Measurements from ENCODE around the gene ALX4.

Gene ALX4

GRCh38 chr11:44243086-44243485 is 66.9 kb downstream of the ALX4 start:
- FAIRE-seq = no peak

- no peak for FAIRE-seq
Measured at GRCh38 chr11:44241851-44242250, 68.1 kb downstream of the ALX4 start.

GRCh38 chr11:44237156-44237555 is 72.8 kb downstream of the ALX4 start:
- no peak for FAIRE-seq

- no peak for FAIRE-seq
Measured at GRCh38 chr11:44236296-44236695, 73.6 kb downstream of the ALX4 start.

GRCh38 chr11:44235765-44236201 is 74.2 kb downstream of the ALX4 start:
- FAIRE-seq = no peak

- no peak for FAIRE-seq
Measured at GRCh38 chr11:44229624-44230023, 80.3 kb downstream of the ALX4 start.

- FAIRE-seq = no peak
Measured at GRCh38 chr11:44229098-44229497, 80.8 kb downstream of the ALX4 start.

- FAIRE-seq = no peak
Measured at GRCh38 chr11:44228379-44228778, 81.6 kb downstream of the ALX4 start.

GRCh38 chr11:44226945-44227344 is 83.0 kb downstream of the ALX4 start:
- no peak for FAIRE-seq

GRCh38 chr11:44226490-44226889 is 83.4 kb downstream of the ALX4 start:
- no peak for FAIRE-seq

- no peak for FAIRE-seq
Measured at GRCh38 chr11:44224867-44225501, 85.0 kb downstream of the ALX4 start.

GRCh38 chr11:44223238-44223637 is 86.7 kb downstream of the ALX4 start:
- no peak for FAIRE-seq

GRCh38 chr11:44221992-44222391 is 87.9 kb downstream of the ALX4 start:
- no peak for FAIRE-seq

- FAIRE-seq = no peak
Measured at GRCh38 chr11:44221456-44221855, 88.5 kb downstream of the ALX4 start.

- FAIRE-seq = no peak
Measured at GRCh38 chr11:44219830-44220796, 89.8 kb downstream of the ALX4 start.

- no peak for FAIRE-seq
Measured at GRCh38 chr11:44217432-44217831, 92.5 kb downstream of the ALX4 start.

GRCh38 chr11:44213148-44213547 is 96.8 kb downstream of the ALX4 start:
- FAIRE-seq = no peak

GRCh38 chr11:44212128-44212527 is 97.8 kb downstream of the ALX4 start:
- no peak for FAIRE-seq
